ENCODE data around the gene LITAFD.
A peak's percentile ranks its signal among the peaks of the same experiment; 100 is the strongest.
"Not testable (repeated sequence)": the region's sequence is repeated elsewhere in the genome, so short reads cannot be mapped to it uniquely, and the experiment has no call there.

The LITAFD gene

DNA sequence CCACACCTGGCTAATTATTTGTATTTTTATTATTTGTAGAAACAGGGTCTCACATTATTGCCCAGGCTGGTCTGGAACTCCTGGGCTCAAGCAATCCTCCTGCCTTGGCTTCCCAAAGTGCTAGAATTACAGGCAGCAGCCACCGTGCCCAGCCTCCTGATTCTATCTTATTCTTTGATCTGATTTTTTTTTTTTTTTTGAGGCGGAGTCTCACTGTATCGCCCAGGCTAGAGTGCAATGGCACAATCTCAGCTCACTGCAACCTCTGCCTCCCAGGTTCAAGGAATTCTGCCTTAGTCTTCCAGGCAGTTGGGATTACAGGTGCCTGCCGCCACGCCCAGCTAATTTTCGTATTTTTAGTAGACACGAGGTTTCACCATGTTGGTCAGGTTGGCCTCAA is 6.8 kb upstream of the LITAFD start:
- H3K27ac Mint-ChIP-seq, result not testable (repeated sequence)

DNA sequence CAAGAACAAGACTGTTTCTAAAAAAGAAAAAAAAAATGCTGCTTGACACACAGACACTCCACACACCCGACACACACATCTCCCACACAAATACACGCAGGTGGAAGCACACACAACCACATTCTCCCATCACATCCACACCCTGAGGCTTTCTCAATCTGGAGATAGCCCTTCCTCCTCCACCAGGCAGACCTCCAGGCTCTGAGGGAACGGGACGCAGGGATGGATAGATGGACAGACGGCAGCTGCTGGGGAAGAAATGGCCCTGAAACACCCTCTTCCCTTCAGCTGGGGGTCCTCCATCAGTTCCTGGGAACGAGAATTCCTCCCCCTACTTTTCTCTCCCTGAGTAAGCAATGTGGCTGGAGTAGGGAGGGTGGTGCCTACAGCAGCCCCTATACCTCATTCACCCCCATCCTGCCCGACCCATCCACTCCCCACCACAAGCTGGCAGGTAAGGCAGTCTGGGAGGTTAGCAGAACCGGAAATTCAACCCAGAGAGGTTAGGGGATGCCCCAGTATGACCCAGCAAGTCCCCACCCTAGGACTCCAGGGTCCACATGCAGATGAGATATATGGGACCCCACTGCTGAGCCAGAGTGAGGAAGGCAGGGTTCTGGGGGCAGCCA is 4.1 kb upstream of the LITAFD start:
- no peak overlapping the region for H3K4me3 Mint-ChIP-seq
- ATAC-seq, result peak; percentile 26
- H3K9me3 Mint-ChIP-seq, result no peaks in the 10 kb centered on the region
- no peak for DNase-seq (ENCODE audit: low spot score in 2 of 2)
- no peaks in the 10 kb centered on the region for H3K36me3 Mint-ChIP-seq
- no peak overlapping the region for H3K27ac Mint-ChIP-seq
- H3K4me1 Mint-ChIP-seq, result peaks cover 10% of the 10 kb centered on the region

More for the DNA sequence above, 6.8 kb upstream of the LITAFD start:
- H3K36me3 Mint-ChIP-seq; H3K9me3 Mint-ChIP-seq; DNase-seq (ENCODE audit: low spot score in 2 of 2); H3K4me3 Mint-ChIP-seq; ATAC-seq: not testable (repeated sequence)
- peaks cover 19% of the 10 kb centered on the region for H3K4me1 Mint-ChIP-seq

DNA sequence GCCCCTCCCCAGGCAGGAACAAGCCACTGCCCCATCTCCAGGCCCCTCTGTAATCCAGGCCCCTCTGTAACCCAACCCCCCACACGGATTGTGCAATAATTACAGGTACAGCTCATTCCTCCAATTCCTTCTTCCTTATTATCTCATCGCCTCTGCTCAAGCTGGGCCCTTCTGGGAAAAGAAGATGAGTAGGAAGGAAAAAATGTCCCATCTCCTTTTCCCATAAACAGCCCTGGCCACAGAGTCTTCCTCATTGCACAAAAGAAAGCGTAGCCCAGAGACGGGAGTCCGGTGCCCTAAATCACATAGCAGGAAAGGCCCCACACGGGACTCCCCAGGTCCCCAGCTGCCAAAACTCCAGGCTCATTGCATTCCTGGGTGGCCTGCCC is 3.6 kb upstream of the LITAFD start:
- DNase-seq (ENCODE audit: low spot score in 2 of 2), result no peak
- no peak for ATAC-seq
- Mint-ChIP-seq H3K9me3 (no peaks in the 10 kb centered on the region), H3K4me1 (peaks cover 10% of the 10 kb centered on the region), H3K4me3 (no peak overlapping the region), H3K36me3 (no peaks in the 10 kb centered on the region), H3K27ac (peak overlapping the region; percentile 67)

- peaks cover 11% of the 10 kb centered on the region for H3K36me3 Mint-ChIP-seq
- no peak overlapping the region for H3K4me3 Mint-ChIP-seq
- DNase-seq (ENCODE audit: low spot score in 2 of 2) (no peak), ATAC-seq (no peak)
- H3K27ac Mint-ChIP-seq, result peak overlapping the region; percentile 20
- H3K9me3 Mint-ChIP-seq, result no peaks in the 10 kb centered on the region
- peaks cover 21% of the 10 kb centered on the region for H3K4me1 Mint-ChIP-seq
These were observed 1.2 kb upstream of the LITAFD start for GRCh38 chr16:8880839-8881510.

DNA sequence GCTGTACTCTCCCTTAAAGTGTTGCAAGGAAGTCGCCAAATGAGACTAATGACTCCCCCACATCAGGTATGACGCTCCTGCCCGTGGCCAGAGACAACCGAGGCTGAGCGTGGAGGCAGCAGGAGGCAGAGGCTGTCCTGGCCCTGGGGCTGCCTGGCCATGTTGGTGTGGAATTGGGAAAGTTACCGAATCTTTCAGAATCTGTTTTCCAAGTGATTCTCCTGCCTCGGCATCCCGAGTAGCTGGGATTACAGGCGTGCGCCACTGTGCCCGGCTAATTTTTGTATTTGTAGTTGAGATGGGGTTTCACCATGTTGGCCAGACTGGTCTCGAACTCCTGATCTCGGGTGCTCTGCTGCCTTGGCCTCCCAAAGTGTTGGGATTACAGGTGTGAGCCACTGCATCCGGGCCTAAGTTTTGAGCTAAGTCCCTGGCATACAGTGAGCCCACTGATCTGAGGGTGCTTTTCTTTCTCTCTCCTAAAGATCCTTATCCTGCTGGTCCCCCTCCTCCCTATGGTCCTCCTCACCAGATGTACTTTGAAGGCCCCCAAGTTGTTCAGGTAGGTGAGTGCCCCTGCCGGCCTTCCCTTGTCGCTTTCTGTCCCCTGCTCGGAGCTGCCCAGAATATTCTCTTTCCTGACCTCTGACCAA is 700 bp downstream of the LITAFD start:
- Mint-ChIP-seq H3K36me3 (peaks cover 19% of the 10 kb centered on the region), H3K9me3 (no peaks in the 10 kb centered on the region), H3K4me1 (peaks cover 39% of the 10 kb centered on the region), H3K4me3 (no peak overlapping the region), H3K27ac (no peak overlapping the region)
- no peak for DNase-seq (ENCODE audit: low spot score in 2 of 2)
- no peak for ATAC-seq

- H3K4me3 Mint-ChIP-seq, result peak overlapping the region; percentile 19
- ATAC-seq, result peak; percentile 53
- peaks cover 44% of the 10 kb centered on the region for H3K36me3 Mint-ChIP-seq
- no peaks in the 10 kb centered on the region for H3K9me3 Mint-ChIP-seq
- H3K27ac Mint-ChIP-seq, result peak overlapping the region; percentile 86
- DNase-seq (ENCODE audit: low spot score in 2 of 2), result no peak
- peaks cover 34% of the 10 kb centered on the region for H3K4me1 Mint-ChIP-seq
These were observed 3.8 kb downstream of the LITAFD start for GRCh38 chr16:8885674-8886592.

GRCh38 chr16:8886593-8887430 is 4.7 kb downstream of the LITAFD start:
- H3K27ac Mint-ChIP-seq, result peak overlapping the region; percentile 86
- ATAC-seq (no peak), DNase-seq (ENCODE audit: low spot score in 2 of 2) (no peak)
- peaks cover 52% of the 10 kb centered on the region for H3K36me3 Mint-ChIP-seq
- no peaks in the 10 kb centered on the region for H3K9me3 Mint-ChIP-seq
- H3K4me1 Mint-ChIP-seq, result peaks cover 39% of the 10 kb centered on the region
- H3K4me3 Mint-ChIP-seq, result peak overlapping the region; percentile 19

- ATAC-seq (no peak), DNase-seq (ENCODE audit: low spot score in 2 of 2) (no peak)
- Mint-ChIP-seq H3K27ac (peak overlapping the region; percentile 35), H3K36me3 (peaks cover 58% of the 10 kb centered on the region), H3K4me3 (no peak overlapping the region), H3K4me1 (peaks cover 44% of the 10 kb centered on the region), H3K9me3 (no peaks in the 10 kb centered on the region)
These were observed 5.2 kb downstream of the LITAFD start for GRCh38 chr16:8887431-8887765.

DNA sequence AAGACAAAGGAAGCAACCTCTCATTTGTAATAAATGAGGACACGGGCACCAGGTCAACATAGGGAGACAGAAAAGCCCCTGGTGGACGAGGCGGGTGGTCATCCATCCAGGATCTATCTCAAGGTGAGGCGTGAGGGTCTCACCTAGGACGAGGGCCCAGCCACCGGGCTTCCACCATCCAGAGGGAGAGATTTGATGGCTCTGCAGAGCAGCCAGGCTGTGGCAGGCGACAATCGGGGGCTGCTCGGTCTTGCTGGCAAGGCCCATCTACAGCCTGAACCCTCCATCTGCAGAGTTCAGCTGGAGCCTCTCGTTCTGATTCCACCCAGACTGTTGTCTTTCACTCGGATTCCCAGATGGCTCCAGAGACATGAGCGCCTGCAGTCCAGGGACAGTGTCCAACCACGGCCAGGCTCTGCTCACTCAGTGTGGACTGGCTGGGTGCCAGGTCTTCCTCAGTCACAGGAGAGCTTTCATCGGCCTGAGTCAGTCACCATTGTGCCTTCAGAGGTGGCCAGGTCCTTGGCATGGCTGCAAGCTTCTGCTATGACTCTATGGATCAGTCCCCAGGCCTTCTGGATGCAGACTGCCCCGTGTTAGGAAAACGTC is 5.9 kb downstream of the LITAFD start:
- Mint-ChIP-seq H3K27ac (peak overlapping the region; percentile 35), H3K36me3 (peaks cover 65% of the 10 kb centered on the region), H3K4me3 (no peak overlapping the region), H3K9me3 (no peaks in the 10 kb centered on the region), H3K4me1 (peaks cover 45% of the 10 kb centered on the region)
- DNase-seq (ENCODE audit: low spot score in 2 of 2) (no peak), ATAC-seq (no peak)

DNA sequence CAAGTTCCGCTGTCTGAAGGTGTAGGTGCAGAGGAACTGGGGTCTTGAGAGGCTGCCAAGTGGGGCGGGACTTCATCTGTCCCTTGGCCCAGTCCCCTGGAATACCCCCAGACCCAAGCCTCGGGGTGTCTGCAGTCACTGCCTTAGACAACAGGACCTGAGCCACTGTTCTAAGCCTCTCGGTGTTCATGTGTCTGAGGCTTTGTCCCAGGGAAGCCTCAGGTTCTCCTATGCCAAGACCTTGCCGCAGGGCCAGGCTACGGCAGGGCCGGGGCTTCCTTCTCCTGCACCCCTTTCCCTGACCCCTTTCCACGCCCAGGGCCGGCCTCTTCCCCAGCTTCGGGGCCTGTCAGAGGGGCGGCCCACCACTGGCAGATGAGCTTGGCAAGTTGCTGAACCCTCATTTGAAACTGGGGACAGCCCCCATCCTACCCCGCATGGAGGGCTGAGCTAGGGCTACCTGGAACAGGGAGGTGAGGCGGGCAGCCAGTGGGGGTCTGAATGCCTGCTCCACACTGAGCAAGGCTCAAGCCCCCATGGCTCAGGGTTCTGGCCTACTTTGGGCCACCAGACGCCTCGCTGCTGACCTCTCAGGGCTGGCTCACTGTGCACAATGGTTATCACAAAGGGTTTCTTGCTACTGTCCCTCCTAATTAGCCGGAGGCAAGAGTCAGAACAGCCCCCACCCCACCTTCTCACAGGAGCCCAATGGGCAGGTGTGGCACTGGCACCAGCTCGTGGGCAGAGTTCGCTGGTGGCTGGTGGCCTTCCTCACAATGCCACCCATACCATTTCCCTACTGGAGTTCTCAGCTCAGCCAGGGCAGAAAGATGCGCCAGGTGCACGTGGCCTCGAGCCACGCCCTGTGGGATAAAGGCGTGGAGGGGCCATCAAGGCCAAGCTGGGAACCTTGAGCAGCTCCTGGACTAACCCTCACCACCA is 7.1 kb downstream of the LITAFD start:
- peaks cover 50% of the 10 kb centered on the region for H3K4me1 Mint-ChIP-seq

GRCh38 chr16:8889893-8890548 is 7.9 kb downstream of the LITAFD start:
- H3K36me3 Mint-ChIP-seq, result peaks cover 83% of the 10 kb centered on the region
- peaks cover 53% of the 10 kb centered on the region for H3K4me1 Mint-ChIP-seq
- H3K4me3 Mint-ChIP-seq, result no peak overlapping the region
- ATAC-seq, result no peak
- peak overlapping the region; percentile 88 for H3K27ac Mint-ChIP-seq
- DNase-seq (ENCODE audit: low spot score in 2 of 2), result peak in 1 of 2 donors; percentile 46
- H3K9me3 Mint-ChIP-seq, result no peaks in the 10 kb centered on the region

More for the DNA sequence above, 7.1 kb downstream of the LITAFD start:
- DNase-seq (ENCODE audit: low spot score in 2 of 2), result peak in 1 of 2 donors; percentile 49
- ATAC-seq, result no peak
- Mint-ChIP-seq H3K27ac (peak overlapping the region; percentile 35), H3K36me3 (peaks cover 76% of the 10 kb centered on the region), H3K4me3 (no peak overlapping the region), H3K9me3 (no peaks in the 10 kb centered on the region)

GRCh38 chr16:8890549-8890921 is 8.4 kb downstream of the LITAFD start:
- DNase-seq (ENCODE audit: low spot score in 2 of 2) (peak in 1 of 2 donors; percentile 48), ATAC-seq (no peak)
- H3K4me3 Mint-ChIP-seq, result peak overlapping the region; percentile 38
- peaks cover 48% of the 10 kb centered on the region for H3K4me1 Mint-ChIP-seq
- no peaks in the 10 kb centered on the region for H3K9me3 Mint-ChIP-seq
- peak overlapping the region; percentile 88 for H3K27ac Mint-ChIP-seq
- peaks cover 83% of the 10 kb centered on the region for H3K36me3 Mint-ChIP-seq

DNA sequence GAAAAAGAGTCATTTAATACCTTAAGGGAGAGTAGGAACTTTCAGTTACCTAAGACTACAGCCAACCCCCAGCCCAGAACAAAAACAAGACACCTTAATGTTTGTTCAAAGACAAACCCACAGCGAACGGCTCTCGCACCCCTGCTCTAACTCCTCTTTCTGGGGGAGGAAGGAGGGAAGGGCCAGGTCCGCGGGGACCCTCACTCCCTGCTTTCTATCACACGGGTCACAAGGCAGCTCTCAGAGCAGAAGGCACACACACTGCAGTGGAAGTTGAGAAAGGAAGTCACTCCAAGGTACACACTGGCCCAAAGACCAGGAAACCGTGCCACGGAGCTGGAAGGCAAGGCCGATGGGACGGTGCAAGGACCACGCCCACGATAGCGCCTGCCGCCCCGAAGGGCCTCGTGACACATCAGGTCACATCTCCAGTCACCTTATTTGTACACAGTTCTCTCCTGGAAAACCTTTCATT is 10.0 kb downstream of the LITAFD start:
- peaks cover 92% of the 10 kb centered on the region for H3K36me3 Mint-ChIP-seq

More for the DNA sequence above, 10.0 kb downstream of the LITAFD start:
- Mint-ChIP-seq H3K27ac (peak overlapping the region; percentile 88), H3K4me1 (peaks cover 32% of the 10 kb centered on the region), H3K9me3 (no peaks in the 10 kb centered on the region), H3K4me3 (peak overlapping the region; percentile 38)
- peak; percentile 36 for ATAC-seq
- DNase-seq (ENCODE audit: low spot score in 2 of 2), result no peak
